Stimulated activated CD4-positive, alpha-beta T cell treated with anti-CD3 and anti-CD28 coated beads, Interleukin-1b, Interleukin-23, amount 100 ng/mL, for 1 hour (primary cell): ENCODE measurements around the gene NDUFAF2.
"Not testable (repeated sequence)": the region's sequence is repeated elsewhere in the genome, so short reads cannot be mapped to it uniquely, and the experiment has no call there.

ENCODE experiments used
- DNase-seq, 2 donors: peaks; one replicate each; pipeline ENCODE4 v3.0.0-alpha.2; 2020; ENCODE audit warnings: low read depth in 2 of 2

Gene NDUFAF2

DNA sequence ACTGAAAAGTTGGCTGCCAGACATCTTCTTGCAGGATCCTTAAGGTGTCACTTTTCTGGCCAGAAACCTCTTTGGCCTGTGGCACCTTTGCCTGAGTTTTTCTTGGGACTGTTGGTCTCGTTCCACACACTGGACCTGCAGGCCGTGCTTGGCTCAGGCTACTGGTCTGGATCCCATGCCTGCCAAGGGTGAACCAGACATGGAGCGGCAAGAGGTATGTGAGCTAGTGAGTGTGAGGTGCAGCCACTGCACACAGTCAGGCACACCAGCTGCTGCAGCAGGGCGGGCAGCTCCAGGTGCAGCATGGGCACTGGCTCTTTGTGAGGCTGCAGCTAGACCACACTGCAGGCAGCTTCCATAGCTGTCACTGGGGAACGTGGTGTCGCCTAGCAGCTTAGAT lies 47.9 kb downstream of the NDUFAF2 start:
- no peak for DNase-seq

DNA sequence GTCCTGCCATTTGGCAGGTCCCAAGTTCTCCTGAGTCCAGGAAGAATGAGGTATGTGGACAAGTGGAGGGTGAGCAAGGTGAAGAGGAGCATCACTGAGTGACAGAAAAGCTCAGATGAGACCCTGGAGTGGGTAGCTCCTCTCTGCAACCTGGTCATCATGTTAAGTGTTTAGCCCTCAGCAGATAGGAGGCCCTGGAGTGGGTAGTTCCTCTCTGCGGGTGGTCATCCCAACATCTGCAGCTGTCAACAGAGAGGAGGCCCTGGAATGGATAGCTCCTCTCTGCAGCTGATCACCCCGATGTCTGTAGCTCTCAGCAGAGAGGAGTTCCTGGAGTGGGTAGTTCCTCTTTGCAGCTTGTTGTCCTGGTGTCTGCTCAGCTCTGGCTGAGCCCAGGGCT lies 48.4 kb downstream of the NDUFAF2 start:
- DNase-seq = no peak

DNA sequence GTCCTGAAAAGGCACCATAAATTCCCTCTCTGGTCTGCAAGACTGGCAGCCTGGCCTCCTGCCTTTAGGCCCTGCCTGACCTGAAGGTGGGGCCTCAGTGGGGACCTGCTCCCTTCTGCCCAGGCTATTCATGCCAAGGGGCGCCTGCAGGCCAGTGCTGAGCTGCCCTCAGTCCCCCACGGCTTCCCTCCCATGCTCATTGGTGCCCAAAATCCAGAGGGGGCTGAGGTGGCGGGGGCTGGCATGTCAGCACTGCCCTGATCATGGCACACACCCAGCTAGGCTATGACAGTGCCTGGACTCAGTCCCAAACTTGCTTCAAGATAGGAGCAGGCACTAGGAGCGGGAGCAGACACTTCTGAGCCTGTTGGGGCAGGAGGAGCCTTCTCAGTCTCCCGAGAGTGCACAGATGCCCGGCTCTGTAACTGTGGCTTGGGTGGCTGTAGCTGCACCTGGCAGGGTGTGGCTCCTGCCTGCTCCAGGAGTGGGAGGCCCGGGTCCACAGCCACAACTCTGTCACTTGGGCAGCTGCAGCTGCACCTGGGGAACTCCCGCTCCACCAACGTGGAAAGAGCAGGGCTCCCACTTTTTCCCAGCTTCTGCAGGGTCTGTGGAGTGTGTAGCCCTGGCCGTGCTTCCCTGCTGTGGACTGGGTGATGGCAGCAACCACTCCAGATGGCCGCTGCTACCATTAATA lies 49.0 kb downstream of the NDUFAF2 start:
- DNase-seq = no peak

DNA sequence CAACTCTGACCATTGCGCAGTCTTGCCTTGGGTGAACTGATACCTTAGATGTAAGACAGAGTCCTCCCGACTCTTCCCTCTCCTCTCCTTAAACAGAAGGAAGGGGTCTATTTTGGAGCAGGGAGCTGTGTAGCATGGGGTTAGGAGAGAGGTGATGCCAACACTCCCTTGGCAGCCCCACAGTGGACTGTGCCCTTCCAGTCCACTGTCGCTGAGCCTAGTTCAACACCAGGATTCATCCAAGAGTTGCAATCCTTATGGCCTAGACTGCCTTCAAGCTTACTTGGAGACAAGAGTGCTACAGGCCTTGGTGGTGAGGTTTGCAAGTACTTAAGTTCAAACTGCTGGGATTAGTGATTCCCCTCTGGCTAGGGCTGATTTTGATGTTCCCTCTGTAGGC lies 51.4 kb downstream of the NDUFAF2 start:
- no peak for DNase-seq

DNA sequence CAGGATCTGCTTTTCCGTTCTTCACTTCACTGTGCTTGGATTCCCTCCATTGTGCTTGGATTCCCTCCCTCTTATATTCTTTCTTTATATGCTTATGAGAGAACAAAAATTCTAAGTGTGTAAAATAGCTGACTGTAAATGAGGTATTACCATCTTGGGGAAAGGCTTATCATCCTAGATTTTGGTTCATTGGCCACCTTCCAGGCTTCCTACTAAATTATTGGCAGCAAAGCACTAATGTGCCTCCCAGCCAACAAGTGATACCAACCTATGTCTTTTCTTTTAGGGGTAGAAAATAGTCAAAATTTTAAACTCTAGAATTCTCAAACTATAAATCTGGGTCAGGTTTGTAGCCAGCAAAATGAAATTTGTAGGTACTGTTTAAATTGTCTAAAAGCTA lies 52.7 kb downstream of the NDUFAF2 start:
- no peak for DNase-seq

DNA sequence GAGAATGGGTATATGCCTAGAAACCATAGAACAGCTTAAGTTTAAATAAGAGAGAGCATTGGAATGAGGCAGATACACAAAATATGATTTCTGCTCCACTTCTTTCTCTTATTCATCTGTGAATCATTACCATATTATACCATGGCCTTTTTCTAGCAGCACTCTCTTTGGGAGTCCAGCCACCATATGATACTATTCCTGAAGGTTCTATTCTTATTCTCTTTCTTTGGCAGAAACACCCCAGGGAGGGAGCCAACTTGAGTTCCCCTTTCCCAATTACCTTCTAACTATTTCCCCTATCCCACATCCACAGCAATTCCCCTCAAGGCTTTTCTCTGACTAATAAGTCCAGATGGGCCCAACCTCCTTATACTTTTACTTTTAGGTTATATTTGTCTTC lies 55.9 kb downstream of the NDUFAF2 start:
- no peak for DNase-seq

DNA sequence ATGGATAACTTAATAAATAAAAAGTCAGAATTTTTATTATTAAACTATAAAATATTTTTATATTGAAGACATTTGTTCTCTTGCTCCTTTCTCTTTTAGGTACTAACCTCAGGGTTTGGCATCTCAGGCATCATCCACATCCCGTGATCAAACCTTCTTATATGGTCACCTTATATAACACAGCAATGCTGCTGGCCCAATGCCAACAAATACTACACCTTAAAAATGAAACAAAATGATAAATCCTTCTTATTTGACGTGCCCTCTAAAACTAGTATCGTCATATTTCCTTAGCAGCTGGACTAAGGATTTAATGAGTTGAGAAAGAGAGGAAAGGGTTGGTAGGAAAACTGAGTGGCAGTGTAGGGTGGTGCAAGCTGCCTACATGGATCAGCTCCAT lies 56.6 kb downstream of the NDUFAF2 start:
- no peak for DNase-seq

DNA sequence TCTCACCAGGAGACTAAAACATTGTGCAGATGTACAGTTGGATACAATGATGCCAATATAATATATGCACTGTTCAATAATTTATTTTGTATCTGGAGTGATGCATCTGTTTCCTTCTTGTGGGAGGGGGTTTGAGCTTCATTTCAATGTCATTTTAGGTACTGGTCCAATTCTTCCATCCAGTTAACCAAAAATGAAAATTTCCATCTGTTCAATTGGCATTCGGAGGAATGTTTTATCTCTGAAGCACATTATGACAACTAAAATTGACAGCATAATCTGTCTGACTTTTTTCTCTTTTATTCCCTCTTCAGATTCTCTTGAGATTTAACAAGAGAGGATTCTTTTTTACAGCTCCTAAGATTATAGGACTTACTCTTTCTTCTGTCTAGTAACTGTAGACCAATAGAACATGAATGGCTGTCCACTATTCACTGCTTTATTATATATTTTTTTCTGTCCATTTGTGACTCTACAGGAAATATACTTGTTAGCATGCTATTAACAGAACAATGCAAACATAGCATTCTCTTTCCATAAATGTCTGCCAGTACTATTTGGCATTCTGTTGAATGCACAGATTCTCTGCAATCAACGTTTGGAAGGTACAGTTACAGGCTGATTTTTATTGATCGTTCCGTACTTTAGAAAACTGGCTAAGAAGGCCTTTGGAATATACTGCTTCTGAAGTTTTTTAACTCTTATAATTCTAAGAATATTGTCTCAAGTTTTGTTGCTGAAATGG lies 57.8 kb downstream of the NDUFAF2 start:
- no peak for DNase-seq

DNA sequence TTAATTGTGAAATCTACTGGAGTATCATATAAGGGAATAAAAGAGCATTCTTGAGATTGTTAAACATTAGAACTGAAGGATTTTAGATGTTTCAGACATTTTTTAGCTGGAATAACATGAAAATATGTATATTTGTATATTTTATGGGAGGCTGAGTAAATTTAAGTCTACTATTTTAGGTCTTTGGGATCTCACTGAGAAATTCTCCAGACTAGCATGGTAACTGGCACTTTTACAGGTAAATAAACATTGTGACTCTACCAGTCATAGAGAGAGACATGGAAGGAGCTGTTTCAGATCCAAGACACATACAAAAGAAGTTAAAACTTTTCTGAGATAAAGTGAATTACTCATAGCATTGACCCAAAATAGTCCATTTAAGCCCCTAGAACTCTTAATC lies 59.4 kb downstream of the NDUFAF2 start:
- DNase-seq = no peak

DNA sequence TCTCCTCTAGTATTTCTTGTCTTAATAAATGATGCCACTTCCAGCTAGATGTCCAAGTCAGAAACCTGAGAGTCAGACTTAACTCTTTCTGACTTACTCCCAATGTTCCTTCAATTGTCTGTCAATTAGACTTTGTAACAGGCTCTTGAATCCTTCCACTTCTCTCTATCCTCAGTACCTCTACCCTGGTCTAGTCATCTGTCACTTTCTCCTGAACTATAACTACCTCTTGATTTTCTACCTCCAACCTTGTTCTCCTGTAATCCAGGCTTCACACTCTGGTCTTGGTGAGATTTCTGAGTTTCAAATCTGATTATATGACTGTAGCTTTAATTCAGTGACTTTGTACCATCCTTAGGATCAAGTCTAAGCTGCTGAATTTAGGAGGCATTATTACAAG lies 64.9 kb downstream of the NDUFAF2 start:
- DNase-seq = no peak

DNA sequence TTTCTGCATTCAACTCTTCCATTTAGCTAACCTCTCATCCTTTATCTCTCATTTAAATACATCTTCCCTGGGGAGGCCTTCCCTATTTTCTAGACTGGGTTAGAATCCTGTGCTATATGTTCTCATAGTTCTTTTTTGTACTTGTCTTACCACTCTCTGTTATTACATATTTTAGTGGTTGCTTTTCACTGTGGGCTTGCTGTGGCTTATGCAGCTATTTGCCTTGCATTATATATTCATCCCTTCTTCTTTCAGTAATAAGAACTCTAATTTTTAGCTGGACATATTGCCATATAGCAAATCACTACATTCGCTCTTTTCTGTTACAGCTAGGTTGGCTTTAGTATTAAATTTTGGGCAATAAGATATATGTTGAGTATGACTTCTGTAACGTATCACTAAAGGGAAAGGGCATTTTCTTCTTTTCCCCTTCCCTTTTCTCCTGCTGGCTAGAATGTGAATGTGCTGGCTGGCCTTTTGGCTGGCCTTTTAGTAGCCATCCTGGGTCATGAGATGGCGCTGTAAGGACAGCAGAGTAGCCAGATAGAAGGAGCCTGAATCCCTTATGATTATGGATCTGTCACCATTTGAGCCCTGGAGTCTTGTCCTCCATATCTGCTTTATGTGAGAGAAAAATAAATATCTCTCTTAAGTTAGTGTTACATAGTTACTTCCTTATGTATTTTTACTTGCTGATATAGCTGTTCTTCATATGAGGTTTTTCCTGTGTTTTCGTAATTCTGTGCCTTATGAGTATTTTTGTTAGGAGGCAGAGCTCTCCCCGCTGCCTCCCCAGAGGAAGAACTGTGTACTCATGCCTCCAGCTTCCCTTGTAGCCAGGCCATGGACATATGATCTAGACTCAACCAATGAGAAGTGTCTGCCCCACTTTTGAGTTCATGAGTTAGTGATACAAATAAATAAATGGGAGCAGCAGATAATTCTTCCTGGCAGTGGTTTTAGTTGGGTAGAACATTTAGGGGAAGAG lies 65.8 kb downstream of the NDUFAF2 start:
- DNase-seq = no peak

DNA sequence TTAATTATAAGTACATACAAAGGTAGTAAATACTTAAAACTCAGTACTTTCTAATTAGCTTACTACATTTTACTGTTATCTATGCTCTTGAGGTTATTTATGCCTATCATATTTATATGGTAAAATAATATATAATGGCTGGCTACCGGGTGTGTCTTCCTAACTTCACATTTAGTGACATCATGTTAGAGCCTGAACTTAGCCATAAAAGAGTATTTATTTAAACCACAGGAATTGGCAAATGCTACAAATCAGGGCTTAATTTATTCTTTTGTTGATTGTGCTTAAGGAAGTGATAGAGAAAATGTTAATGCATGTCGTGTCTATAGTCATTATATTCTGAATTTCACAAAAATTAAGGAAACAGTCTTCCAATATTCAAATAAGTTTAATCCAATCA lies 73.1 kb downstream of the NDUFAF2 start:
- no peak for DNase-seq

DNA sequence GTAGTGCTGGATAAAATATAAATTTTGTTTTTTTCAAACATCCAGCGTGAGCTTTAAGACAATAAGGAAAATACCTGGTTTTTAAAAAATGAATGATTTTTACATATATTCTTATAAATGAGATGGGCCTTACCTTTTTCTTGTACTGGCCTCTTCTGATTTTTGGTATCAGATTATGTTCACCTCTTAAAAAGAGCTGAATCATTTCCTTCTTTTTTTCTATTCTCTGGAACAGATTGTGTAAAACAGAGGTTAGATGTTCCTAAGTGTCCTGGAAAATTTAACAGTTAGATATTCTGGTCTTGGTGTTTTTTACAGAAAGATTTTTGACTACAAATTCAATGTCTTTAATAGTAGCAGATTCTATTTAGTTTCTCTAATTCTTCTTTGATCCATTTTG lies 74.6 kb downstream of the NDUFAF2 start:
- no peak for DNase-seq

DNA sequence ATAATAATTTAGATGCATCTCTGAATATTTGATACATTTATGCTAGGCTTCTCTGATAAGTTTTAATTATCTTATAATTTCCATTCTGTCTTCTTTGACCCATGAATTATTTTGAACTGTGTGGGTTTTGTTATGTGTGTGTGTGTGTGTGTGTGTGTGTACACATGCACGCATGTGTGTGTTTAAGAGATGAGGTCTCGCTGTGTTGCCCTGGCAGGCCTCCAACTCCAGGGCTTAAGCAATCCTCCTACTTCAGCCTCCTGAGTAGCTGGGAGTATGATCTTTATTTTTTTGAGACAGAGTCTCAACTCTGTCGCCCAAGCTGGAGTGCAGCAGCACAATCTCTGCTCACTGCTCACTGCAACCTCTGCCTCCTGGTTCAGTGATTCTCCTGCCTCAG lies 75.4 kb downstream of the NDUFAF2 start:
- DNase-seq = no peak

DNA sequence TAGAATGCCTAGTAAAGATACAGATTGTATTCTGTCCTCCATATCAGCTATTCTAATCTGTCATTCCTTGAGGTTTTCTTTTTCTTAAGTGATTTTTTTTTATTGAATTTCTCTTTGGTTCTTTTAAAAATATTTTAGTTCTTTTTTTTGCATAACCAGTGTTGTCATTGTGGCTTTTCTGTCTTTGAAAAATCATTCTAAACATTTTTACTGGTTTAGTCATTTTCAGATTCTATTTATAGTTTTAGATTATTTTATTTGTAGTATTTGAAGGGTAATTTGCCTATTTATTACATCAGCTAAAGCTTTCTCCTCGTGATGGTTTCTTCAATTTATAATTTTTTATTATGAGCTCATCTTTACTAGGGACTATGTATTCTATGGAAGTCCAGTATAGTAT lies 78.1 kb downstream of the NDUFAF2 start:
- no peak for DNase-seq

DNA sequence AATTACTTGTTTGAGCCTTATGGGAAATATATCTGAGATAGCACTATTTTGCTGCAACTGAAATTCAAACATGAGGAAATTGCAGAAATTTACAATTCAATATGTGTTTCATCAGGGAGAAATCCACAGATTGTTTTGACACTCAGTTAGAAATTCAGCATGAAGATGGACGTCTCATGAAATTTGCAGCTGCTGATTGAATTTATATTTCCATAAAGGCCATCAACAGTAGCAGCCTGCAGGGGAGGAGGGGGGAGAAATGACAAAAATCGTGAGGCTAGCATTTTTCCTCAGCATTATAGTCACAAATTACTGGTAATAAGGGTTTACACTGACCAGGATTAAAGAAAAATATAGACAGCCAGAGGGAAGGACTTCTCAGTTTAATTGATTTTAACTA lies 81.0 kb downstream of the NDUFAF2 start:
- DNase-seq = no peak

DNA sequence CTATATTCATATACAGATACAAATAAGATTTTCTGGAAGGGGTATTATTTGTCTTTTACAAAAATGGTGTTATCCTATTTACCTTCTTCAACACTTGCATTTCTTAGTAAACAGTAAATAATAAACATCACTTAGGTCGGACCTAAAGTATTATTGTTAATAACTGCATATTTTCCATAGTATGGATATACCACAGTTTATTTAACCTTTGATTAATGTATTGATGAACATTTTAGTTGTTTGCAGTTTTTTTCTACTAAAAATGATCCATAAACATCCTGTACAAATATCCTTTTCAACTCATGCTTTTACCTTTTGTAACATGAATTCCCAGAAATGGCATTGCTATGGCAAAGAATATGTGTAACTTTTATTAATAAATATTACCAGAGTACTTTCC lies 83.4 kb downstream of the NDUFAF2 start:
- DNase-seq = no peak

DNA sequence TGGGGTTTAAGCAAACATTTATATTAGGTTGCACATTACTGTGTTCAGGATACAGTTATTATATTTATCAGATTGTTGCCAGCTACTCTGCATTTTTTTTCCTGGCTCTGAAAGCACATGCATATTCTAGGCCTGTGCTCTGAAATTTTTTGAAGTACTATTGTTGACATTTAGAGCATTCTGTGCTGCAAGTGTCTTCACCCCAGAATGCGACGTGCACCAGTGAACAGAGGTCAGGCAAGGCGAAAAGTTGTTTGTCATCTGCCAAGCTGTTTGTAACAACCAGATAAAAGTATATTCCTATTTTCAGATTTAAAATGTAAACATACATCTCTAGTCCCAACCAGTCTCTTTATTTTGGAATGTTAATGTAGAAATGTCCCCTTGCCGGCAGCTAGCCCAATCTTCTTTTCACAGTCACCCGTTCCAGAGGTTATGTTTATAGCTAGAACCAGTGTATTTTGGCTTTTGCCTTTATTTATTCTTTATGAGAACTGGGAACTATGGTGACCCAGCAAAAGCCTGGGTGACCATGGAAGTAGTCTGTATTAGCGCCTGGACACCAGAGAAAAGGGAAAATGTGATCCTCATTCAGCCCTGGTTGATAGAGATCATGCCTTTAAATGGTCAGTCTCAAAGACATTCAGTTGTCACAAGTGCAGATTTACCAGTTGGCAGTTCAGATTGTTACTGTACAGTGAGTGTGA lies 84.6 kb downstream of the NDUFAF2 start:
- no peak for DNase-seq

DNA sequence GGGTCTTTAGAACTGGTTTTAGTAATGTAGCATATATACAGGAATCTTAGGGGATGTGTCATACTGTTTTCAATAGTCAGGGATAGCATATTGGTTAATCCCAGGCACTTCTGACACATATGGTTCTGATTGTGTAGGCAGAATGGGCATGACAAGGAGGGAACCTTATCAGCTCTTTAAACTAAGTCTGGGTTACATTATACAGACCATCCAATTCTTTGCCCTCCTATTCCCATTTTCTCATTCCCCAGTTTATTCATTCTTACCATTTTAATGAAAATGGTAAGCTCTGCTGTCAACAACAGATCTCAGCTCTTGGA lies 85.1 kb downstream of the NDUFAF2 start:
- no peak for DNase-seq

DNA sequence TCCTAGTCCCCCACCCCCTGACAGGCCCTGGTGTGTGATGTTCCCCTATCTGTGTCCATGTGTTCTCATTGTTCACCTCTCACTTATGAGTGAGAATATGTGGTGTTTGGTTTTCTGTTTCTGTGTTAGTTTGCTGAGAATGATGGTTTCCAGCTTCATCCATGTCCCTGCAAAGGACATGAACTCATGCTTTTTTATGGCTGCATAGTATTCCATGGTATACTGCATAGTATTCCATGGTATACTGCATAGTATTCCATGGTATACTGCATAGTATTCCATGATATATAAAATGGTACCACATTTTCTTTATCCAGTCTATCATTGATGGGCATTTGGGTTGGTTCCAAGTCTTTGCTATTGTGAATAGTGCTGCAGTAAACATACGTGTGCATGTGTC lies 86.3 kb downstream of the NDUFAF2 start:
- DNase-seq = not testable (repeated sequence)

DNA sequence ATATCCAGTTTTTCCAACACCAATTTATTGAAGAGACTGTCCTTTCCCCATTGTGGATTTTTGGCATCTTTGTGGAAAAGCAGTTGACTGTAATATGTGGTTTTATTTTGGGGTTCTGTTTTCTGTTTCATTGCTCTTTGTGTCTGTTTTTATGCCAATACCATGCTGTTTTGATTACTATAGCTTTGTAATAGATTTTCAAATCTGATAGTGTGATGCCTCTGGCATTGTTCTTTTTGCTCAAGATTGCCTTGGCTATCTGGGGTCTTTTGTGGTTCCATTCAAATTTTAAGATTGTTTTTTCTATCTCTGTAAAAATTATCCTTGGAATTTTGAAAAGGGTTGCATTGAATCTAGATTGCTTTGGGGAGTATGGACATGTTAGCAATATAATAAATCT lies 99.5 kb downstream of the NDUFAF2 start:
- DNase-seq = no peak

DNA sequence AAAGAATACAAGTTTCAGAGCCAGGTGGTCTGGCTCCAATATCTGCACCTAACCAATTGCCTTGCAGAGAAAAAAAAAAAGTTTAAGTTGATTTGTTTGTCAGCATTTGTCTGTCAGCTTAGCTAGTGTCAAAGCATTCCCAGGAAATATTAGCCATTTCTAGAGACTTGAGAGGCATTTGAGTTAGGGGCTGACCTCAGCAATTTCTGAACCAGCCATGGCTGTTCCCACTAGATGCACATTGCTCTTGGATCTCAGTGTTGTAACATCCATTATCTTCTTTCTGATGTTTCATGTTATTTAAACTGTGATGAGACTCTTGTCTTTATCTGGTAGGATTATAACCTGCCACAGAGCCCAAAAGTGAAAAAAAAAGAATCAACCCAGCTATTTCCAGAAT lies 102.3 kb downstream of the NDUFAF2 start:
- no peak for DNase-seq
